GM12878 (cell line): ENCODE data around the gene KRTAP12-4. TPM values are rescaled to one million over a fixed set of nuclear protein-coding genes. Genes with fewer than 3 reads are reported as not detected.

Source experiments
- ATAC-seq: fragments of 200-7000 bp; cut with Tn5 transposase; 3 replicates; pipeline ENCODE4 v1.9.1; 2020; ENCODE audit warnings: mild to moderate bottlenecking, moderate library complexity
- BruUV-seq: library from RNA; stranded (reverse); fragments of 400-500 nt; replicated peaks from 2 replicates; lab custom pipeline; 2021; lab: Mats Ljungman, UMichigan
- CTCF ChIA-PET: fragments of 300-600 bp; sonication (Branson Sonifier 250); formaldehyde crosslinking; extraction: SDS; loops from one replicate; lab custom pipeline; 2021; ENCODE audit warnings: inconsistent platforms; lab: Yijun Ruan, JAX
- POLR2A ChIA-PET: fragments of 350-600 bp; formaldehyde crosslinking; extraction: SDS; loops from one replicate; lab custom pipeline; 2021; ENCODE audit warnings: inconsistent platforms; lab: Charles Lee
- RAD21 ChIA-PET: fragments of 300-600 bp; sonication (Branson Sonifier 250); formaldehyde crosslinking; loops from one replicate; lab custom pipeline; 2023; ENCODE audit warnings: antibody characterized with exemption; ENCODE audit not compliant: unreplicated experiment; lab: Charles Lee
- SMC1A ChIA-PET: fragments of 300-600 bp; sonication (Branson Sonifier 250); formaldehyde crosslinking; loops from one replicate; lab custom pipeline; 2023; ENCODE audit not compliant: unreplicated experiment, uncharacterized antibody; lab: Charles Lee
- DNase-seq: peaks from one replicate; pipeline ENCODE4 v3.0.0-alpha.2; 2011; ENCODE audit warnings: low read depth, low spot score
- FAIRE-seq: peaks from 3 replicates; lab custom pipeline; 2011; peaks lifted over from hg19 to GRCh38; lab: Jason Lieb, UNC
- H2AFZ ChIP-seq: 2 replicates; pipeline ENCODE4 v1.6.0; 2011; ENCODE audit warnings: low read depth, low read length, control low read depth; ENCODE audit not compliant: control insufficient read depth
- H3K27ac ChIP-seq: 2 replicates; pipeline ENCODE4 v1.5.1; 2011; ENCODE audit warnings: control low read depth; ENCODE audit not compliant: control insufficient read depth, insufficient read depth
- H3K27me3 ChIP-seq, 2 experiments: replicated peaks in 1 of 2; 2 replicates each; pipeline versions ENCODE4 v1.6.0 to v1.6.1; 2011; ENCODE audit warnings: low read length in 1 of 2; ENCODE audit not compliant: control insufficient read depth in 2 of 2, insufficient read depth in 2 of 2
- H3K36me3 ChIP-seq, 2 experiments: 2 replicates each; pipeline ENCODE4 v1.5.1; 2011; ENCODE audit warnings: low read length in 1 of 2; ENCODE audit not compliant: control insufficient read depth in 2 of 2, insufficient read depth in 2 of 2
- H3K4me1 ChIP-seq: 2 replicates; pipeline ENCODE4 v1.6.1; 2011; ENCODE audit warnings: mild to moderate bottlenecking, low read length, moderate library complexity, mixed read lengths; ENCODE audit not compliant: control insufficient read depth, insufficient read depth
- H3K4me2 ChIP-seq: 2 replicates; pipeline ENCODE4 v1.6.0; 2011; ENCODE audit warnings: control low read depth; ENCODE audit not compliant: control insufficient read depth, insufficient read depth
- H3K4me3 ChIP-seq: fragments of 200-600 bp; sonication (generic); 2 replicates; pipeline ENCODE4 v1.5.1; 2016
- H3K79me2 ChIP-seq: 2 replicates; pipeline ENCODE4 v1.6.0; 2011; ENCODE audit warnings: low read length; ENCODE audit not compliant: control insufficient read depth, insufficient read depth
- H3K9ac ChIP-seq: 2 replicates; pipeline ENCODE4 v1.8.0; 2011; ENCODE audit warnings: low read length, control low read depth, mixed read lengths; ENCODE audit not compliant: control insufficient read depth, insufficient read depth
- H3K9me3 ChIP-seq: replicated peaks from 3 replicates; pipeline ENCODE4 v1.5.1; 2011; ENCODE audit warnings: mild to moderate bottlenecking, low read length; ENCODE audit not compliant: control insufficient read depth, insufficient read depth
- H4K20me1 ChIP-seq: 2 replicates; pipeline ENCODE4 v1.6.0; 2011; ENCODE audit not compliant: control insufficient read depth, insufficient read depth
- ATF7 ChIP-seq: fragments of 450-650 bp; IDR thresholded peaks from 2 replicates; pipeline ENCODE4 v1.6.1; 2016; ENCODE audit warnings: low read depth, mild to moderate bottlenecking
- BCL11A ChIP-seq: IDR thresholded peaks from 2 replicates; pipeline ENCODE4 v1.6.1; 2011; ENCODE audit warnings: low read depth, low read length
- CEBPB ChIP-seq, 2 experiments: fragments of 150-350 bp in 1 of 2; IDR thresholded peaks; 2 replicates each; pipeline ENCODE4 v1.6.1; 2012 to 2014; ENCODE audit warnings: low read depth in 2 of 2, low read length in 2 of 2, borderline replicate concordance in 1 of 2, inconsistent platforms in 1 of 2
- EP300 ChIP-seq, 2 experiments: fragments of 150-350 bp in 1 of 2; IDR thresholded peaks; 2 replicates each; pipeline ENCODE4 v1.6.1; 2011 to 2012; ENCODE audit warnings: low read depth in 2 of 2, low read length in 2 of 2, borderline replicate concordance in 1 of 2, improper control_type of control experiment in 1 of 2, inconsistent platforms in 1 of 2; ENCODE audit not compliant: control insufficient read depth in 1 of 2
- MYC ChIP-seq: IDR thresholded peaks from 2 replicates; pipeline ENCODE4 v1.6.1; 2011; ENCODE audit warnings: mild to moderate bottlenecking, low read length, moderate library complexity, inconsistent platforms; ENCODE audit not compliant: insufficient read depth, insufficient replicate concordance, insufficient read length, severe bottlenecking
- NFIC ChIP-seq: IDR thresholded peaks from 2 replicates; pipeline ENCODE4 v1.6.1; 2012; ENCODE audit warnings: low read depth, mild to moderate bottlenecking, inconsistent platforms, low read length, moderate library complexity
- SMC3 ChIP-seq: IDR thresholded peaks from 2 replicates; pipeline ENCODE4 v1.6.1; 2011; ENCODE audit warnings: low read length, improper control_type of control experiment, borderline replicate concordance
- WRNIP1 ChIP-seq: IDR thresholded peaks from 2 replicates; pipeline ENCODE4 v1.6.1; 2011; ENCODE audit warnings: low read depth, low read length, improper control_type of control experiment, borderline replicate concordance
- ZBED1 ChIP-seq: IDR thresholded peaks from 2 replicates; pipeline ENCODE4 v1.6.1; 2016; ENCODE audit warnings: borderline replicate concordance
- WGBS: methylation state at CpG from one replicate; pipeline ENCODE4 v1.1.6; 2016; ENCODE audit warnings: low lambda C conversion rate; ENCODE audit not compliant: insufficient replicate concordance, insufficient coverage; ENCODE audit errors: missing lambda C conversion rate; 5-methylcytosine and 5-hydroxymethylcytosine counted together
- in situ Hi-C: fragments of 300-500 bp; cut with MboI; formaldehyde crosslinking; loops from 9 replicates; pipeline ENCODE4 v1.14.3; 2018; ENCODE audit warnings: mixed read lengths
- intact Hi-C: fragments of 100-400 bp; cut with micrococcal nuclease; formaldehyde crosslinking; loops from one replicate; pipeline ENCODE4 v1.14.2; 2022; ENCODE audit not compliant: unreplicated experiment
- polyA plus RNA-seq, 11 experiments: library from polyadenylated mRNA; depleted of rRNA in 4 of 11; unstranded in 6 of 11; stranded (reverse) in 5 of 11; fragments of >200 nt; fragmentation: Nextera tagmentation in 4 of 11; fragmentation: Illumina TruSeq in 1 of 11; extraction: Ambion mirVana in 4 of 11; extraction: Trizol in 1 of 11; gene quantifications; 1 replicate in 1 of 11; 2 replicates in 10 of 11; pipeline versions ENCODE4 v1.2.1 to v1.2.3, GENCODE V29; 2011 to 2016; ENCODE audit warnings: inconsistent platforms in 2 of 11, missing spikeins in 2 of 11, low read depth in 1 of 11
- total RNA-seq, 4 experiments: library from RNA; depleted of rRNA in 3 of 4; stranded (reverse); fragments of >200 nt in 3 of 4; fragmentation: Illumina TruSeq in 1 of 4; extraction: Trizol in 1 of 4; gene quantifications; 2 replicates each; pipeline versions ENCODE4 v1.2.1 to v1.2.3, GENCODE V29; 2013 to 2021
- TF ChIP-seq, protein P1 (sequence below): fragments of 450-650 bp; formaldehyde crosslinking; IDR thresholded peaks from 2 replicates; pipeline ENCODE4 v1.5.0; 2022; ENCODE audit warnings: mild to moderate bottlenecking, missing genetic modification characterization
- TF ChIP-seq, protein P2 (sequence below): fragments of 450-650 bp; IDR thresholded peaks from 2 replicates; pipeline ENCODE4 v1.6.1; 2016; ENCODE audit warnings: mild to moderate bottlenecking
- TF ChIP-seq, protein P3 (sequence below): IDR thresholded peaks from 2 replicates; pipeline ENCODE4 v1.6.1; 2012; ENCODE audit warnings: improper control_type of control experiment, low read depth, low read length; ENCODE audit not compliant: insufficient replicate concordance

The KRTAP12-4 gene
- total and polyA plus RNA-seq, 10 of the 15 experiments (the other 5 are each of a cell fraction or from before 2014, with no cell fraction given) = not detected

DNA sequence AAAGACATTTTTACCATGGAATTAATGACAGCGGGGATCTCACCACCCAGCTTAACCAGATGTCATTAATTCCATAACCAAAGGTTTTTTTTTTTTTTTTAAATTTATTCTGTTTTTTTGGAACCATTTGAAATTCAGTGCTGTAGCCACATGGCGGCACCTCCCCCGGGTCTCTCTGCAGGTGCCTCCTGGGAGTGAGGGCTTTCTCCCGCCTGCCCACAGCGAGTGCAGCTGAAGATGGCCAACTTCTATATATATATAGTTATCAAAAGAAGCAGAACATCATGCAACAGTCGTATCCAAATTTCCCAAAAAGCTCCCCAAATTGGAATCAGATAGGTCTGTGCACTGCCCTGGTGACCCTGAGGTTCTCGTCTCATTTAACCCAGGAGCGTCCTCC is 39.0 kb downstream of the KRTAP12-4 start:
- H3K36me3 ChIP-seq = no peaks in the 10 kb centered on the region
- WGBS = 13% methylated on average over 8 of the region's 8 CpGs
- H3K27me3 ChIP-seq = no peaks in the 10 kb centered on the region
- POLR2A ChIA-PET = no interaction called here
- in situ Hi-C loops (no loop called here), intact Hi-C loops (no loop called here)
- SMC1A ChIA-PET = interaction anchor here (0.8 kb wide), 1 partner anchor 8 kb away, joined by 3 read pairs; no protein-coding TSS in a partner anchor
- no peak overlapping the region for H3K4me2 ChIP-seq
- FAIRE-seq (no peak), ATAC-seq (no peak), DNase-seq (no peak)
- no peak overlapping the region for H3K9ac ChIP-seq
- no peak overlapping the region for H2AFZ ChIP-seq
- H3K9me3 ChIP-seq = peaks cover 2% of the 10 kb centered on the region; the same call in 1 of the 3 replicates
- RAD21 ChIA-PET = no interaction called here
- no peaks in the 10 kb centered on the region for H3K79me2 ChIP-seq
- CTCF ChIA-PET = interaction anchor here (0.6 kb wide), 1 partner anchor 215 kb away, joined by 4 read pairs; no protein-coding TSS in a partner anchor
- H4K20me1 ChIP-seq = no peaks in the 10 kb centered on the region
- H3K4me3 ChIP-seq = no peak overlapping the region
- no peak overlapping the region for H3K27ac ChIP-seq
- no peaks in the 10 kb centered on the region for H3K4me1 ChIP-seq
- no TSS peak for BruUV-seq
- TF ChIP-seq, protein P1, sequence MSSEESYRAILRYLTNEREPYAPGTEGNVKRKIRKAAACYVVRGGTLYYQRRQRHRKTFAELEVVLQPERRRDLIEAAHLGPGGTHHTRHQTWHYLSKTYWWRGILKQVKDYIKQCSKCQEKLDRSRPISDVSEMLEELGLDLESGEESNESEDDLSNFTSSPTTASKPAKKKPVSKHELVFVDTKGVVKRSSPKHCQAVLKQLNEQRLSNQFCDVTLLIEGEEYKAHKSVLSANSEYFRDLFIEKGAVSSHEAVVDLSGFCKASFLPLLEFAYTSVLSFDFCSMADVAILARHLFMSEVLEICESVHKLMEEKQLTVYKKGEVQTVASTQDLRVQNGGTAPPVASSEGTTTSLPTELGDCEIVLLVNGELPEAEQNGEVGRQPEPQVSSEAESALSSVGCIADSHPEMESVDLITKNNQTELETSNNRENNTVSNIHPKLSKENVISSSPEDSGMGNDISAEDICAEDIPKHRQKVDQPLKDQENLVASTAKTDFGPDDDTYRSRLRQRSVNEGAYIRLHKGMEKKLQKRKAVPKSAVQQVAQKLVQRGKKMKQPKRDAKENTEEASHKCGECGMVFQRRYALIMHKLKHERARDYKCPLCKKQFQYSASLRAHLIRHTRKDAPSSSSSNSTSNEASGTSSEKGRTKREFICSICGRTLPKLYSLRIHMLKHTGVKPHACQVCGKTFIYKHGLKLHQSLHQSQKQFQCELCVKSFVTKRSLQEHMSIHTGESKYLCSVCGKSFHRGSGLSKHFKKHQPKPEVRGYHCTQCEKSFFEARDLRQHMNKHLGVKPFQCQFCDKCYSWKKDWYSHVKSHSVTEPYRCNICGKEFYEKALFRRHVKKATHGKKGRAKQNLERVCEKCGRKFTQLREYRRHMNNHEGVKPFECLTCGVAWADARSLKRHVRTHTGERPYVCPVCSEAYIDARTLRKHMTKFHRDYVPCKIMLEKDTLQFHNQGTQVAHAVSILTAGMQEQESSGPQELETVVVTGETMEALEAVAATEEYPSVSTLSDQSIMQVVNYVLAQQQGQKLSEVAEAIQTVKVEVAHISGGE (CRISPR knock-in tag) = no peak
- TF ChIP-seq, protein P2, sequence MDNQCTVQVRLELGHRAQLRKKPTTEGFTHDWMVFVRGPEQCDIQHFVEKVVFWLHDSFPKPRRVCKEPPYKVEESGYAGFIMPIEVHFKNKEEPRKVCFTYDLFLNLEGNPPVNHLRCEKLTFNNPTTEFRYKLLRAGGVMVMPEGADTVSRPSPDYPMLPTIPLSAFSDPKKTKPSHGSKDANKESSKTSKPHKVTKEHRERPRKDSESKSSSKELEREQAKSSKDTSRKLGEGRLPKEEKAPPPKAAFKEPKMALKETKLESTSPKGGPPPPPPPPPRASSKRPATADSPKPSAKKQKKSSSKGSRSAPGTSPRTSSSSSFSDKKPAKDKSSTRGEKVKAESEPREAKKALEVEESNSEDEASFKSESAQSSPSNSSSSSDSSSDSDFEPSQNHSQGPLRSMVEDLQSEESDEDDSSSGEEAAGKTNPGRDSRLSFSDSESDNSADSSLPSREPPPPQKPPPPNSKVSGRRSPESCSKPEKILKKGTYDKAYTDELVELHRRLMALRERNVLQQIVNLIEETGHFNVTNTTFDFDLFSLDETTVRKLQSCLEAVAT = no peak
- TF ChIP-seq SMC3 (no peak), ATF7 (no peak), WRNIP1 (no peak), NFIC (no peak), BCL11A (no peak), MYC (no peak), ZBED1 (no peak), EP300 (IDR thresholded peaks at IDR 0.05; ENCODE audit: borderline replicate concordance in 1 of 2, control insufficient read depth in 1 of 2, low read depth in 2 of 2, low read length in 2 of 2) (no peak), CEBPB (IDR thresholded peaks at IDR 0.05; ENCODE audit: borderline replicate concordance in 1 of 2, low read depth in 2 of 2, low read length in 2 of 2) (no peak)
- TF ChIP-seq, protein P3, sequence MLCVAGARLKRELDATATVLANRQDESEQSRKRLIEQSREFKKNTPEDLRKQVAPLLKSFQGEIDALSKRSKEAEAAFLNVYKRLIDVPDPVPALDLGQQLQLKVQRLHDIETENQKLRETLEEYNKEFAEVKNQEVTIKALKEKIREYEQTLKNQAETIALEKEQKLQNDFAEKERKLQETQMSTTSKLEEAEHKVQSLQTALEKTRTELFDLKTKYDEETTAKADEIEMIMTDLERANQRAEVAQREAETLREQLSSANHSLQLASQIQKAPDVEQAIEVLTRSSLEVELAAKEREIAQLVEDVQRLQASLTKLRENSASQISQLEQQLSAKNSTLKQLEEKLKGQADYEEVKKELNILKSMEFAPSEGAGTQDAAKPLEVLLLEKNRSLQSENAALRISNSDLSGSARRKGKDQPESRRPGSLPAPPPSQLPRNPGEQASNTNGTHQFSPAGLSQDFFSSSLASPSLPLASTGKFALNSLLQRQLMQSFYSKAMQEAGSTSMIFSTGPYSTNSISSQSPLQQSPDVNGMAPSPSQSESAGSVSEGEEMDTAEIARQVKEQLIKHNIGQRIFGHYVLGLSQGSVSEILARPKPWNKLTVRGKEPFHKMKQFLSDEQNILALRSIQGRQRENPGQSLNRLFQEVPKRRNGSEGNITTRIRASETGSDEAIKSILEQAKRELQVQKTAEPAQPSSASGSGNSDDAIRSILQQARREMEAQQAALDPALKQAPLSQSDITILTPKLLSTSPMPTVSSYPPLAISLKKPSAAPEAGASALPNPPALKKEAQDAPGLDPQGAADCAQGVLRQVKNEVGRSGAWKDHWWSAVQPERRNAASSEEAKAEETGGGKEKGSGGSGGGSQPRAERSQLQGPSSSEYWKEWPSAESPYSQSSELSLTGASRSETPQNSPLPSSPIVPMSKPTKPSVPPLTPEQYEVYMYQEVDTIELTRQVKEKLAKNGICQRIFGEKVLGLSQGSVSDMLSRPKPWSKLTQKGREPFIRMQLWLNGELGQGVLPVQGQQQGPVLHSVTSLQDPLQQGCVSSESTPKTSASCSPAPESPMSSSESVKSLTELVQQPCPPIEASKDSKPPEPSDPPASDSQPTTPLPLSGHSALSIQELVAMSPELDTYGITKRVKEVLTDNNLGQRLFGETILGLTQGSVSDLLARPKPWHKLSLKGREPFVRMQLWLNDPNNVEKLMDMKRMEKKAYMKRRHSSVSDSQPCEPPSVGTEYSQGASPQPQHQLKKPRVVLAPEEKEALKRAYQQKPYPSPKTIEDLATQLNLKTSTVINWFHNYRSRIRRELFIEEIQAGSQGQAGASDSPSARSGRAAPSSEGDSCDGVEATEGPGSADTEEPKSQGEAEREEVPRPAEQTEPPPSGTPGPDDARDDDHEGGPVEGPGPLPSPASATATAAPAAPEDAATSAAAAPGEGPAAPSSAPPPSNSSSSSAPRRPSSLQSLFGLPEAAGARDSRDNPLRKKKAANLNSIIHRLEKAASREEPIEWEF = no peak
